ENCODE measurements around the gene CENPN.

The CENPN gene

DNA sequence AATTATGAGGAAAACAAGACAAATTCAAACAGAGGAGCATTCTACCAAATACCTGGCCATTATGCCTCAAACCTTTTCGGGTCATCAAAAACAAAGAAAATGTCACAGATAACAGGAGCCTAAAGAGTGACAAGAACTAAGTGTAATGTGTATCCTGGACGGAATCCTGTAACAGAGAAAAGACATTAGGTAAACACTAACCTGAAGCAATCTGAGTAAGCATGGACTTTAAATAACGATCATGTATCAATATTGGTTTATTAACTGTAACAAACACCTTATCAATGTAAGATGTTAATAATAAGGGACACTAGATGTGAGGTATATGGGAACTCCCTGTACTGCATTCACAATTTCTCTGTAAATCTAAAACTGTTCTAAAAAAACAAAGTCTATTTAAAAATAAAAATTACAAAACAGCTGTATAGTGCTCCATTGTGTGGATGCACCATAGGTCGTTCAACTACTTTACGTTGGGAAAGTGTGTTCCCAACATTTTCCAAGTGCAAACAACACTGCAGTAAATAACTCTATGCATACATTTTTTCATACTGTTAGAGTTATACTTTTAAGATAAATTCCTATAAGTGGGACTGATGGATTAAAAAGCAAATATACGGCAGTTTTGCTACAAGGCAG is 15.1 kb upstream of the CENPN start:
- DNase-seq (ENCODE audit: low spot score) = no peak

DNA sequence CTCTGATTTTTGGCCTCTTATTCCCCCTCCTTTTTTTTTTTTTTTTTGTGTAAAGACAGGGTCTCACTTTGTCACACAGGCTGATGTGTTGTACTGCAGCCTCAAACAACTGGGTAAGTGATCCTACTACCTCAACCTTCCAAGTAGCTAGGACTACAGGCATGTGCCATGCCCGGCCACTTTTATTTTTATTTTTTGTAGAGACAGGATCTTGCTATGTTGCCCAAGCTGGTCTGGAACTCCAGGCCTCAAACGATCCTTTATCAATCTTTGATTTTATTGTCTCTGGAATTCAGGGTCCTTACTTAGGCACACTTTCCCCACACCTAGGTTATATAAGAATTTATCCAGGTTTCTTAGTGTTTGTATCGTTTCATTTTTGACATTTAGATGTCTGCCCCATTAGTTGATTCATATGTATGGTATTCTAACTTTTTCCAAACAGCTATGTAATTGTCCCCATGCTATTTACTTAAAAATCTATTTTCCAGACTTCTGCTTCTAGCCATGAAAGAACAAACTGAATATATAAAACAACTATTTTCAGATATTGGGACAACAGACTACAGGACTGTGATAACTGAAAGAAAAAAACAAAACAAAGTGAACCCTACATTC is 14.2 kb upstream of the CENPN start:
- DNase-seq (ENCODE audit: low spot score) = no peak

DNA sequence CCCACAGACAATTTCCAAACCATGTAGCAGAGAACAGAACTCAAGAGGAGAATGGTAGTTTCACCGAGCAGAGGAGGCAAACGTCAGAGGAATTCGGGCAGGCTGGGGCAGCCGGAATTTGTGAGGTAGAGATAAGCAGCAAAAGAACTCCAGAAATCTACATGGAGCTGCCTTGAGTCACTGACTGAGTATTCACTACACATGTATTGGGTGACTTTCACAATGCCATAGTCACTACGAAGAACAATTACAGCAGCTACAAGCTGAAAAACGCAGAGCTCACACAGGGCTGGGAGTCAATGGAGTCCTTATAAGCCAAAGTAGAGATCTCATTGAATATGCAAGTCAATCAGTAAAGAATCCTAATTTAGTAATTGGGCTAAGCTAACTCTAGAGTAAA is 13.7 kb upstream of the CENPN start:
- DNase-seq (ENCODE audit: low spot score) = peak; percentile 56

DNA sequence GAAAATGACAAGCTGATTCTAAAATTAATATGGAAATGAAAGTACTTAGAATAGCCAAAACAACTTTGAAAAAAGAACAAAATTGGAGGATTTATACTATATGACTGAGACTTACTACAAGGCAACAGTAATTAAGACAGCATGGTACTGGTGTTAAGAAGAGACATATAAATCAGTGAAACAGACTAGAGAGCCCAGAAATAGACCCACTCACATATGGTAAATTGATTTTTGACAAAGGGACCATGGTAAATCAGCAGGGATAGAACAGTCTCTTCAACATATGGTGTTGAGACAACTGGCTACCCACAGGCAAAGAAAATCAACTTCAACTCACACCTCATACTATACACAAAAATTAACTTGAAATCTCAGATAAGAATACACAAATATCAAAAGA is 13.2 kb upstream of the CENPN start:
- DNase-seq (ENCODE audit: low spot score) = no peak

DNA sequence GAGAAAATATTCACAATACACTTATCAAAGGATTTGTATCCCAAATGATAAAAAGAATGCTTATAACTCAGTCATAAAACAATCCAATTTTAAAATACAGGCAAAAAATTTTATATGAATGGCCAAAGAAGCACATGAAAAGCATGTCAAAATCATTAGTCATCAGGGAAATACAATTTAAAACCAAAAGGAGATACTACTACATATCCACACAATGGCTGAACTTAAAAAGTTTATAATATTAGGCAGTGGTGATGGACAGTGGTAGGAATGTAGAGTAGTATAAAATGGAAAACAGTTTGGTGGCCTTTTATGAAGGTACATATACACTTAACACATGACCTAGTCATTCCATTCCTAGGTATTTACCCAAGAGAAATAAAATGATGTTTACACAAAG is 12.6 kb upstream of the CENPN start:
- peak; percentile 25 for DNase-seq (ENCODE audit: low spot score)

DNA sequence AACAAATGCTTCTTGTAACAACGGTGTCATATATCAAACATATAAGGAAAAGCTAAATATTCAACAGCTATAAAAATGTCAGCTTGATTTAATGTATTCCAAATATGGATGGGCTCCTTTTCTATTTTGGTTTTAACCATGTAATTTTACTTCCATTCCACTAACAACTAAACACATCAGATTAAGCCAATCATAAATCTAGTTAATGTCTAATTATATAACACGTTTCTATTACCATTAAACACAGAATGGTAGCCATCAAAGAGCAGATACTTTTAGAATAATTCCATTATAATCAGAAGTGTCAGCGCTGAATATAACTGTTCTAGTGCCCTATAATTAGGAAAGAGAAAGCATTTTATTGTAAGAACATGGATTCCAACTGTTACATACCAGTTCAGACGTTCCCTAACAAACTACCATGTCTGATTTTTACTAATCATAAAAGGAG is 10.3 kb upstream of the CENPN start:
- DNase-seq (ENCODE audit: low spot score) = no peak

DNA sequence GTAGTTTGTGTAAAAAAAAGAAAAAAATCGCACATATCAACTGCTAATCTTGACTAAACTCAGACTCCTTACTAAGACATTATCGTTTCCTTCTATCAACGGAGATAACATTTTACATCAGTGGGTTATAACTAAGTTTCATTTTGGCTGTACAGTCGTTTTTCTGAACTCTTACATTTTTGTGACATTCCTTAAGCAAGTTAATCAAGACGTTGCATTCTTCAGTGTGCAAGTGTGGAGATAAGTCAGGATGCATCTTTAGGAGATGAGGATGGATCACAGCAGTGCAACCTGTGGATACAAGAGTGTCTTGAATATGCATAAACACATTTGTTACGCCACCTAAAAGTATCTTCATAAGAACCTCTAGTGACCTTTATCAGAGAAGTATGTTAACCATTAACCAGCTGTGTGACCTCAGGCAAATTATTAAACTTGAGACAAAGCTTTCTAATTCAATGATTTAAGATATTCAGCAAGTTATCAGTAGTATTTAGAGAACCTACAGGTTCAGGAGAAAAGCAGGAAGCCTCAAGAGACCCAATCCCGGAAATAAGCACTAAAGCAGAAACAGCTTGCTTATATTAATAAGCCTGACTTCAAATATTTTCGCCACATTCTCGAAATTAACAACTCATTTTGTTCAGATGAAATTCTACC is 9.7 kb upstream of the CENPN start:
- DNase-seq (ENCODE audit: low spot score) = peak; percentile 74

DNA sequence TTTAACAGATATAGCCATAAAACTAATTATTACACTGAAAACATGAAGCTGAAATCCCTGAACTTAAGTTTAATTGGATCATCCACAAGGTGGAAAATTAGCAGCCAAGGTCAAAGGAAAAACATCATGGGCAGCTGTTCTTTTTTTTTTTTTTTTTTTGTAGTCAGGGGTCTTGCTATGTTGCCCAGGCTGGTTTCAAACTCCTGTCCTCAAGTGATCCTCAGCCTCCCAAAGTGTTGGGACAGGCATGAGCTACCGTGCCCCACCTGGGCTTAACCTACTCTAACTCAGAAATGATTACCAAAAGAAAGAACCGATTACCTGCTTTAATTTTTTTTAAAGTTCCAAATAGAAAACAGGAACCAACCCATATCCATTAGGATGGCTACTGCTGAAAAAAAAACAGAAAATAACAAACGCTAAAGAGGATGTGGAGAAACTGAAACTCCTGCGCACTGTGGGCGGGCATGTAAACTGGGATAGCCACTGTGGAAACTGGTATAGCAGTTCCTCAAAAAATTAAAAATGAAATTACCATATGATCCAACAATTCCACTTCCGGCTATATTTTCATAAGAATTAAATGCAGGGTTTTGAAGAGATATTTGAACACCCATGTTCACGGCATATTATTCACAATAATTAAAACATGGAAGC is 8.9 kb upstream of the CENPN start:
- DNase-seq (ENCODE audit: low spot score) = no peak

DNA sequence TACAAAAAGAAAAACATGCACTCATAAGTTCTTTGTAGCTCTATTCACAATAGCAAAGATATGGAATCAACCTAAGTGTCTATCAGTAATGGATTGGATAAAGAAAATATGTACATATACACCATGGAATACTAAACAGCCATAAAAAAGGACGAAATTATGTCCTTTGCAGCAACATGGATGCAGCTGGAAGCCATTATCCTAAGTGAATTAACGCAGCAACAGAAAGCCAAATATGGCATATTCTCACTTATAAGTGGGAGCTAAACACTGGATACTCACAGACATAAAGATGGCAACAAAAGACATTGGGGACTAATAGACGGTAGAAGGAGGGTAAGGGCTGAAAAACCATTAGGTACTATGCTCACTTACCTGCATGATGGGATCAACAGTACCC is 6.1 kb upstream of the CENPN start:
- no peak for DNase-seq (ENCODE audit: low spot score)

DNA sequence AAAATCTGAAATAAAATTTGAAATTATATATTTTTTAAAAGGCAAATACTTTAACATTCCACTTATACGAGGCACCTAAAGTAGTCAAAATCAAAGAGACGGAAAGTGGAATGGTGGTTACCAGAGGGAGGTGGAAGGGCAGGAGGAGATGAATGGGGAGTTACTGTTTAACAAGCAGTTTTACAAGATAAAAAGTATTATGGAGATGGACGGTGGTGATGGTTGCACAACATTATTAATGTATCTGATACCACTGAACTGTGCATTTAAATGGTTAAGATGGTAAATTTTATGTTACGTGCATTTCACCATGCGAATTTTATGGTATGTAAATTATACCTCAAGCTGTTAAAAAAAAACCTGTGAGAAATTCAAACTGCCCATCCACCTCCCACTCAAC is 5.7 kb upstream of the CENPN start:
- DNase-seq (ENCODE audit: low spot score) = no peak

DNA sequence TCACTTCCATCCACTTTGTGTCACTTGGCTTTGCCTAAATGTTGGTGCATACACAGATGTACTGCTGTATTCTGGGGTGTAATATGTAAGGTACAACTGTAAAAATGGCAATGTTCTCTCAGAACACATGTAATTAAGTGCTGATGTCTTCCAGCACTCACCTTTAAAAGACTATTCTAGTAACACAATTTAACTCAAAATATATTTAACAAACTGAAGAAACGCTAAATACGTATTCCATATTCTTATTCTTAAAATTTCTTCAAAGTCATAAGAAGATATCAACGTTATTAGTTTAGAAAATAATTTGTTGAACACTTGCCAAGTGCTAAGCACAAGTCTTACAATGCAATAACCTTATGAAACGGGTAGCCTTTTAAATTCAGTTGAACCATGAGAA is 4.0 kb upstream of the CENPN start:
- no peak for DNase-seq (ENCODE audit: low spot score)

DNA sequence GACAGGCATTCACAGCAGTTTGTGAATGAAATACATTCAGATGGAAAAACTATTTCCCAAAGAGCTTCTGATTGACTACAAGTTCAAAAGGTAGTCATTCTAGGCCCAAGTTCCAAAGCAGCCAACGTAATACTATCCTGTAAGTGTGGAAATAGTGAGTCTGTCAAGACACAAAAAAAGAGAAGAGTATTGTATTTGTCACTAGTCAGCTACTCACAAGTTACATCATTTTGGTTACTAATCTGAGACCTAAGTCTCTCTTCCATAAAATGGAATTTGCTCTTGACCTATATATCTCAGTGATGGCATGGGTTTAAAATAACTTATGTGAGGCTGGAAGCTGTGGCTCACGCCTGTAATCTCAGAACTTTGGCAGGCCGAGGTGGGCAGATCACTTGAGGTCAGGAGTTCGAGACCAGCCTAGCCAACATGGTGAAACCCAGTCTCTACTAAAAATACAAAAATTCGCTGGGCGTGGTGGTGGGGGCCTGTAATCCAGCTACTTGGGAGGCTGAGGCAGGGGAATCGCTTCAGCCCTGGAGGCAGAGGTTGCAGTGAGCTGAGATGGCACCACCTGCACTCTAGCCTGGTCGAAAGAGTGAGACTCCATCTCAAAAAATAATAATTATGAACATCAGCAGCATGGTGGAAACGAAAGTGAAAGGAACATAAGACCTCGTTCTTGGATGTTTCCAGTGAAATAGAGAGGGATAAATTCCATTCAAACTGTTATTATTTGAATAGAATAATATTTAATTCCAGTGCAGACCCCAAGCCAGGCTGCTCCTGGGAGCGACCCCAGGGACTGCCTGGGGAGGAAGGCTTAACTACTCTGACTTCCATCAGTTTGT is 3.2 kb upstream of the CENPN start:
- DNase-seq (ENCODE audit: low spot score) = no peak

DNA sequence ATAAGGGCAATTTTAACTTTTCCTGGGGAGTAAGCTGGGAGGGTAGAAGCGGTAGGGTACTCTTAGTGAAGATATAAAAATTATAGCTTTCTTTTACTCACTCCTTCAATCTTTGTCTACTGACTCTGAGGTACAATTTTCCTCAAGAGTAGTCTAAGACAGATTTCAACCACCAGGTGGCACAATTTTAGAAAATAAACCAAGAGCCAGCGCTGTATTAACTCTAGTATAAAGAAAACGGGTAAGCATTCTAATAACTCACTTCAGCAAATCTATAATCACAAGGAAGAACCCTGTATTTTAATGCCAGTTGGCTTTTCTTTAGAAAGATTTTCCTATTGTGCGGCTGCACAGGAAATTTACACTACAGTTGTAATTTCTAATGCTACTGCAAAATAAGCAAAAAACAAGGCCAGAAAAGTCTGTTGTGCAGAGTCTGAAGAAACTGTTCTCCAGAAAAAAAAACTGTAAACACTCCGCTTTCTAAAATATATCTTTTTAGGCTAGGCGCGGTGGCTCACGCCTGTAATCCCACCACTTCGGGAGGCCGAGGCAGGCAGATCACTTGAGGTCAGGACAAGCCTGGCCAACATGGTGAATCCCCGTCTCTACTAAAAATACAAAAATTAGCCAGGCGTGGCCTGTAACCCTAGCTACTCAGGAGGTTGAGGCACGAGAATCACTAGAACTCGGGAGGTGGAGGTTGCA is 2.2 kb upstream of the CENPN start:
- peak; percentile 67 for DNase-seq (ENCODE audit: low spot score)

DNA sequence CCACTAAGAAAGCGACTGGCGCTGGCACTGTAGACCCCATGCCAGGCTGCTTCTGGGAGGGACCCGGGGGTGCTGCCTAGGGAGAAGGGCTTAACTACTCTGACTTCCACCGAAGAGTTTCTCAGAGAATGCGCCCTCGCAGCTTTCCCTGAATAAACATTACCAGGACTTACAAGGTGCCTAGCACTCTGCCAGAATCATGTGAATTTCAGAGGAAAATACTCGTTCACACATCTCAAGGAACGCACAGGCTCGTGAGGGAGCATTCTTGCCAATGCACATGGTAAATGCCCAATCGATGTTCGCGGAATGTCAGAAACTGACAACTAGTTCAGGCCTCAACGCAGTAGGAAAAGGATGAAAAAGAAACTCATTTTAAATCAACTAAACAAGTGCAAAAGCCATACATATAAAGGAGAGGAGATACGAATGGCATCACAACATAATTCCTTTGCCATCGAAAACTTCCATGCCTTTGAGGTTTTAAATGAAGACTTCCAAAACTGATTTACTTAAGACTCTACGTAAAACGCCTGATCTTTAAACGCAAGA is 1.3 kb upstream of the CENPN start:
- peak; percentile 19 for DNase-seq (ENCODE audit: low spot score)

DNA sequence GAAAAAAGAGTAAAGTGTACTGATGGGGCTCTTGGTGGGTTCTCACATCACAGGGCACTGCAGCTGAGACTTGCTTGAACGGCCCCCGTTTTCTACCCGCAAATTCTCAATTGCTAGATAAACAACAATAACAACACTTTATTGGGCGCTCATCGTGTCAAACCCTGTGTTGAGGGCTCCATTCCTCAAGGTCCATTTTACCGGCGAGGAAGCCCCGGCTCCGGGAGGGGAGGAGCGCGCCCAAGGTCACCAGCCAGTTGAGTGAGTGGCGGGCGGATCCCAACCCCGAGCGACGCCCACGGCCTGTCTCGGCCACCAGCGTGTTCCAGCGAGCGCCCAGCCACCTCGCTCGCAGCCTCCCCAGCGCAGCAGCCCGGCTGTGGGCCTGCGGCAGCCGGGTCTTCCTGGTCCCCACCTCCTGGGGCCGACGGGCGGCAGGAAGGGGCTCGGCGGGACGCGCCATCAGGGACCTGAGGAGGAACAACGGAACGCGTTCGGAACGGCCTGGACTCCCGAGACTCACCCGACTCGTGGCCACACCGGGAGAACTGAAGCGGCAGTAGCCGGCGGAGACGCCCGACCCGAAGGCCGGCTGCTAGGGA is 702 bp upstream of the CENPN start:
- DNase-seq (ENCODE audit: low spot score) = peak; percentile 65

DNA sequence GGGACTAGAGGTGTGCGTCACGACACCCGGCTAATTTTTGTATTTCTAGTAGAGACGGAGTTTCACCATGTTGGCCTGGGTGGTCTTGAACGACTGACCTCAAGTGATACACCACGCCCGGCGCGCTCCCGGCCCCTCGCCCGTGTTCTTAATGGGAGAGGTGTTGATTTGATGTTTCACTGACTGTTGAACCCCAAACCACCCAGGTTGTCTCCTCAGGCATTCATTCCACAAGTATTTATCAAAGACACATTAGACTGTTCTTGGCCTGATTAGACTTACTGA is 1.4 kb downstream of the CENPN start:
- DNase-seq (ENCODE audit: low spot score) = no peak

DNA sequence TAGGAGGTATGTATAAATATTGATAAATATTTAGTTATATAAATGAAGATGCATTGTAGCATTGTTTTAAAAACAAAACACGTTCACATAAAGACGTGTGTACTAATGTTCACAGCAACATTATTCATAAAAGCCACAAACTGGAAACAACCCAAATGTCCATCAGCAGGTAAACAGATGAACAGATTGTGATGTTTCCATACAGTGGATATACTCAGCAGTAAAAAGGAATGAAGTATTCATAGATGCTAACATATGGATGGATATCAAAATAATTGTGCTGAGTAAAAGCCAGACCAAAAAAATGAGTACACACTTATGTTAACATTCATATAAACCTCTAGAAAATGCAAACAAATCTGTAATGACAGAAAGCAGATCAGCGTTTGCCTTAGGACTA is 6.0 kb downstream of the CENPN start:
- no peak for DNase-seq (ENCODE audit: low spot score)

DNA sequence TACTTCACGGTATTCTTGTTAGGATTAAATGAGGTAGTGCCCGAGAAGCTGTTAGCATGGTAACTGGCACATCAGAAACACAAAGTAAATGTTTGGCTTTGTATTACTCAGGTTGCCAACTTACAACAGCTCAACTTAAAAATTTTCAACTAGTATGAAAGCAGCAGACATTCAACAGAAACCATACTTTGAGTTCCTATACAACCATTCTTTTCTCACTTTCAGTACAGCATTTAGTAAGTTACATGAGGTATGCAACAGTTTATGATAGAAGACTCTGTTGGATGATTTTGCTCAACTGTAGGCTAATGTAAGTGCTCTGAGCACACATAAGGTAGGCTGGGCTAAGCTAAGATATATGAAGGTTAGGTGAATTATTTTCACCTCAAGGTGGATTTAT is 7.7 kb downstream of the CENPN start:
- no peak for DNase-seq (ENCODE audit: low spot score)

DNA sequence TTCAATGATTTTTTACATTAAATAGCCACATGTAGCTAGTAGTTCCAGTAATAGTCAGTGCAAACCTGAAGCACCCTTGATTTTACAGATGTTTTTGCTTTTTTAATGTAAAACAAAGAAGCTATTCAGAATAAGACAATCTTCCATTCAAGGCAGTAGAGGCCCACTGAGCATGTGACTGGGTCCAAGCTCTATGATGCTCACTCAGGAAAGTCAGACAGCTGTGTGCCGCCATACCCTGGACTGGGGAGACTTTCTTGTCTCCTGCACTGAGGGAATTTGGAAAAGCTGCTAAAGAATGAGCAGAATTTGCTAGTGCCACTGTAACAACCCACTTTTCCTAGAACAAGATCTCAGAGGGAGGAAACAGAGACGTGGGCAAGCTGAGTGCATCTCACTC is 11.5 kb downstream of the CENPN start:
- no peak for DNase-seq (ENCODE audit: low spot score)

DNA sequence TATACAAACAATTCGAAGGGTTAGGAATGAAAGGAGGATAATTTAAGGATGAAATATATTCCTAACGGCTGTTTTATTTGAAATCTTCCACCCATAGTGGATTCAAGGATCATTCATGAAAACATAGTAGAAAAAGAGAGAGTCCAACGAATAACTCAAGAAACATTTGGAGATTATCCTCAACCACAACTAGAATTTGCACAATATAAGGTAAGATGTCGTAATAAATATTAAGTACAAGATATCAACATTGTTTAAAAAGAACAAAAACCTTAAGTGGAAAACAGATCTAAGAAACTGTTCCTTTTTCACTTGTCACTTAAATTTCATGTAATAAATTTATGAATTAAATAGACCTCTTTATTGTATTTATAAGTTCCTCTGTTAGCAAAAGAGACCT is 19.4 kb downstream of the CENPN start:
- no peak for DNase-seq (ENCODE audit: low spot score)
